GM03348 (cell line): ENCODE measurements around the gene ERC2.
A peak's percentile ranks its signal among the peaks of the same experiment; 100 is the strongest.

Experiments used
- DNase-seq: peaks from one replicate; pipeline ENCODE4 v3.0.0; 2012; ENCODE audit warnings: low spot score

Gene ERC2

GRCh38 chr3:56187051-56187450 is 281.2 kb downstream of the ERC2 start:
- DNase-seq, result no peak

GRCh38 chr3:56185827-56186226 is 282.4 kb downstream of the ERC2 start:
- no peak for DNase-seq

GRCh38 chr3:56183529-56183928 is 284.7 kb downstream of the ERC2 start:
- DNase-seq, result no peak

- no peak for DNase-seq
Measured at GRCh38 chr3:56180433-56180832, 287.8 kb downstream of the ERC2 start.

GRCh38 chr3:56173601-56174000 is 294.7 kb downstream of the ERC2 start:
- DNase-seq, result no peak

GRCh38 chr3:56164436-56164835 is 303.8 kb downstream of the ERC2 start:
- no peak for DNase-seq

- DNase-seq, result peak; percentile 55
Measured at GRCh38 chr3:56157693-56158362, 310.4 kb downstream of the ERC2 start.

GRCh38 chr3:56154297-56154696 is 314.0 kb downstream of the ERC2 start:
- DNase-seq, result no peak

GRCh38 chr3:56147354-56147753 is 320.9 kb downstream of the ERC2 start:
- no peak for DNase-seq

GRCh38 chr3:56145410-56145809 is 322.9 kb downstream of the ERC2 start:
- DNase-seq, result no peak

GRCh38 chr3:56144805-56145204 is 323.5 kb downstream of the ERC2 start:
- peak; percentile 27 for DNase-seq

GRCh38 chr3:56137415-56137814 is 330.9 kb downstream of the ERC2 start:
- DNase-seq, result no peak

GRCh38 chr3:56136514-56136913 is 331.8 kb downstream of the ERC2 start:
- no peak for DNase-seq

GRCh38 chr3:56135941-56136340 is 332.3 kb downstream of the ERC2 start:
- DNase-seq, result peak; percentile 30

GRCh38 chr3:56133423-56133822 is 334.8 kb downstream of the ERC2 start:
- DNase-seq, result peak; percentile 50

- DNase-seq, result no peak
Measured at GRCh38 chr3:56132762-56133161, 335.5 kb downstream of the ERC2 start.

GRCh38 chr3:56131974-56132590 is 336.2 kb downstream of the ERC2 start:
- peak; percentile 89 for DNase-seq

GRCh38 chr3:56130036-56130435 is 338.2 kb downstream of the ERC2 start:
- no peak for DNase-seq

- no peak for DNase-seq
Measured at GRCh38 chr3:56126632-56127031, 341.6 kb downstream of the ERC2 start.

- DNase-seq, result peak; percentile 57
Measured at GRCh38 chr3:56125358-56126005, 342.8 kb downstream of the ERC2 start.

- no peak for DNase-seq
Measured at GRCh38 chr3:56124546-56124945, 343.7 kb downstream of the ERC2 start.

- no peak for DNase-seq
Measured at GRCh38 chr3:56123487-56123886, 344.8 kb downstream of the ERC2 start.

GRCh38 chr3:56122911-56123310 is 345.4 kb downstream of the ERC2 start:
- DNase-seq, result no peak

GRCh38 chr3:56121716-56122115 is 346.6 kb downstream of the ERC2 start:
- DNase-seq, result no peak
